Activated CD4-positive, CD25-positive, alpha-beta regulatory T cell treated with anti-CD3 and anti-CD28 coated beads, Interleukin-2, amount 50 U/mL, for 24 hours (primary cell): Measurements from ENCODE around the gene GFI1.
"Not testable (repeated sequence)": the region's sequence is repeated elsewhere in the genome, so short reads cannot be mapped to it uniquely, and the experiment has no call there.

ENCODE experiments used
- ATAC-seq, 2 donors: fragments of 150-1000 bp; cut with Tn5 transposase; one replicate each; pipeline ENCODE4 v1.10.0; 2021; ENCODE audit warnings: mild to moderate bottlenecking in 1 of 2, moderate library complexity in 1 of 2

Gene GFI1

GRCh38 chr1:92486251-92487077 is at the start of gene GFI1:
GFI1 (minus strand) TSS chr1:92486925; CDS start chr1:92483487, 3,438 bp downstream.
- ATAC-seq = peak; percentile 35 to 40

- ATAC-seq = not testable (repeated sequence)
Observed at GRCh38 chr1:92532371-92532770, 45.6 kb upstream of the GFI1 start.

GRCh38 chr1:92531939-92532338 is 45.2 kb upstream of the GFI1 start:
- not testable (repeated sequence) for ATAC-seq

GRCh38 chr1:92527670-92528069 is 40.9 kb upstream of the GFI1 start:
- no peak for ATAC-seq

GRCh38 chr1:92524944-92525590 is 38.3 kb upstream of the GFI1 start:
- not testable (repeated sequence) for ATAC-seq

GRCh38 chr1:92519043-92519442 is 32.3 kb upstream of the GFI1 start:
- no peak for ATAC-seq

- ATAC-seq = no peak
Observed at GRCh38 chr1:92516574-92516973, 29.8 kb upstream of the GFI1 start.

GRCh38 chr1:92515796-92516201 is 29.1 kb upstream of the GFI1 start:
- ATAC-seq = no peak

- no peak for ATAC-seq
Observed at GRCh38 chr1:92511541-92511940, 24.8 kb upstream of the GFI1 start.

- ATAC-seq = no peak
Observed at GRCh38 chr1:92509619-92510018, 22.9 kb upstream of the GFI1 start.

GRCh38 chr1:92505015-92505692 is 18.4 kb upstream of the GFI1 start:
- ATAC-seq = no peak

GRCh38 chr1:92504291-92505014 is 17.7 kb upstream of the GFI1 start:
- ATAC-seq = peak in 1 of 2 donors; percentile 25

GRCh38 chr1:92503926-92504285 is 17.2 kb upstream of the GFI1 start:
- no peak for ATAC-seq

GRCh38 chr1:92503043-92503925 is 16.6 kb upstream of the GFI1 start:
- no peak for ATAC-seq

- ATAC-seq = peak; percentile 78 to 86
Observed at GRCh38 chr1:92502247-92502646, 15.5 kb upstream of the GFI1 start.

GRCh38 chr1:92500552-92500951 is 13.8 kb upstream of the GFI1 start:
- no peak for ATAC-seq

- no peak for ATAC-seq
Observed at GRCh38 chr1:92495392-92496063, 8.8 kb upstream of the GFI1 start.

GRCh38 chr1:92494485-92495141 is 7.9 kb upstream of the GFI1 start:
- no peak for ATAC-seq

- ATAC-seq = no peak
Observed at GRCh38 chr1:92493139-92493538, 6.4 kb upstream of the GFI1 start.

- no peak for ATAC-seq
Observed at GRCh38 chr1:92488832-92489231, 2.1 kb upstream of the GFI1 start.

GRCh38 chr1:92488416-92488815 is 1.7 kb upstream of the GFI1 start:
- ATAC-seq = no peak
